HG02870 (cell line): Measurements from ENCODE around the gene VCX2.
"Not testable (repeated sequence)": the region's sequence is repeated elsewhere in the genome, so short reads cannot be mapped to it uniquely, and the experiment has no call there.

ENCODE experiments used
- ATAC-seq: cut with Tn5 transposase; IDR thresholded peaks from one replicate; pipeline ENCODE4 v1.9.1; 2021; ENCODE audit warnings: mild to moderate bottlenecking, moderate library complexity; ENCODE audit not compliant: unreplicated experiment

The VCX2 gene

DNA sequence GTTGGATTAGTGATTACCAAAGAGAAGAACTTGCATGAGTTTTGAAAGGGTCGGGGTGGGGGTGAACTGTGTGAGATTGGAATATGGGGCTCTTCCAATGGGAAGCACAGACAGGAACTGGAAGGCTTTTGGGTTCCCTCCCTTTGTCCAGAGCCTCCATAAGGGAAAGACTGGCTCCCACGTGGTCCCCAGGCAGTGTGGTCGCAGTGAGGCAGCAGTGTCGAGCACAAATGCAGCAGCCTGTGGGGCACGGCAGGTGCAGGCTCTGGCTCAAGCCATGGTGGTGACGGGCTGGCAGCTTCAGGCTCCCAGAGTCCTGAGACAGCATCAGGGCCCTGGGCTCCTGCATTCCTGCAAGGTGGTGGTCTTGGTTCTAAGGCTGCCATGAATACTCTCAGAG is 45.5 kb downstream of the VCX2 start:
- no peak for ATAC-seq

DNA sequence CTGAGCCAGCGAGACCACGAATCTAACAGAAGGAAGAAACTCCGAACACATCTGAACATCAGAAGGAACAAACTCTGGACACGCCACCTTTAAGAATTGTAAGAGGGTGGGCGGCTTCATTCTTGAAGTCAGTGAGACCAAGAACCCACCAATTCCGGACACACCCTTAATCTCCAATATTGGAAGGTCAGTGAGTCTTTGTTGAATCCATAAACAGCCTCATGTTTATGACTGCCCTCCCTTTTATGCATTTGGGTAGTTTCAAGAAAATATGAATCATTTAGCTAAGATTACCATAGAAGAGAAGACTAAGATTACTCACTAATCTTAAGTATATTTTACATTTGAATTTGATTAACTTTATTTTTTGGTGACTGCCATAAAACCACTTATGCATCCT is 48.5 kb downstream of the VCX2 start:
- ATAC-seq, result no peak

DNA sequence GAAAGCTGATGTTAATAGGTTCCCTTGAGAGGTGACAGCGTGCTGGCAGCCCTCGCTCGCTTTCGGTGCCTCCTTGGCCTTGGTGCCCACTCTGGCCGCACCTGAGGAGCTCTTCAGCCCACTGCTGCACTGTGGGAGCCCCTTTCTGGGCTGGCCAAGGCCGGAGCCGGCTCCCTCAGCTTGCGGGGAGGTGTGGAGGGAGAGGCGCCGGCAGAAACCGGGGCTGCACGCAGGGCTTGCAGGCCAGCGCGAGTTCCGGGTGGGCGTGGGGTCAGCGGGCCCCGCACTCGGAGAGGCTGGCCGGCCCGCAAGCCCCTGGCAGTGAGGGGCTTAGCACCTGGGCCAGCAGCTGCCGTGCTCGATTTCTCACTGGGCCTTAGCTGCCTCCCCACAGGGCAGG is 49.7 kb downstream of the VCX2 start:
- ATAC-seq, result not testable (repeated sequence)
